Hepatocyte (in vitro differentiated cells): ENCODE data around the gene PHF10. TPM values are rescaled to one million over a fixed set of nuclear protein-coding genes. Genes with fewer than 3 reads are reported as not detected.
A peak's percentile ranks its signal among the peaks of the same experiment; 100 is the strongest.

Experiments
- DNase-seq: peaks from one replicate; pipeline ENCODE4 v3.0.0-alpha.2; 2016; ENCODE audit warnings: low spot score
- H2AFZ ChIP-seq: fragments of 200-600 bp; sonication (generic); 2 replicates; pipeline ENCODE4 v1.6.0; 2016; ENCODE audit warnings: antibody characterized with exemption, mild to moderate bottlenecking
- H3K27ac ChIP-seq: fragments of 200-600 bp; sonication (generic); 2 replicates; pipeline ENCODE4 v1.5.1; 2016; ENCODE audit warnings: mild to moderate bottlenecking
- H3K27me3 ChIP-seq: fragments of 200-600 bp; sonication (generic); 2 replicates; pipeline ENCODE4 v1.6.1; 2016
- H3K36me3 ChIP-seq: fragments of 200-600 bp; sonication (generic); replicated peaks from 2 replicates; pipeline ENCODE4 v1.5.1; 2016; ENCODE audit warnings: low read depth; ENCODE audit not compliant: insufficient read depth
- H3K4me1 ChIP-seq: fragments of 200-600 bp; sonication (generic); 2 replicates; pipeline ENCODE4 v1.5.1; 2016; ENCODE audit warnings: mild to moderate bottlenecking, moderate library complexity; ENCODE audit not compliant: insufficient read depth
- H3K4me2 ChIP-seq: fragments of 200-600 bp; sonication (generic); 2 replicates; pipeline ENCODE4 v1.6.0; 2016
- H3K4me3 ChIP-seq: fragments of 200-600 bp; sonication (generic); 2 replicates; pipeline ENCODE4 v1.5.1; 2016; ENCODE audit warnings: mild to moderate bottlenecking
- H3K79me2 ChIP-seq: fragments of 200-600 bp; sonication (generic); 2 replicates; pipeline ENCODE4 v1.6.0; 2017; ENCODE audit warnings: mild to moderate bottlenecking
- H3K9me2 ChIP-seq: fragments of 200-600 bp; sonication (generic); replicated peaks from 2 replicates; pipeline ENCODE4 v1.6.0; 2017; ENCODE audit warnings: mild to moderate bottlenecking; ENCODE audit not compliant: insufficient read depth
- H3K9me3 ChIP-seq: fragments of 200-600 bp; sonication (generic); 2 replicates; pipeline ENCODE4 v1.5.1; 2016; ENCODE audit warnings: low read depth, mild to moderate bottlenecking
- H4K20me1 ChIP-seq: fragments of 200-600 bp; sonication (generic); 2 replicates; pipeline ENCODE4 v1.6.0; 2016; ENCODE audit warnings: mild to moderate bottlenecking; ENCODE audit not compliant: insufficient read depth, poor library complexity, severe bottlenecking
- CTCF ChIP-seq: fragments of 200-600 bp; sonication (generic); IDR thresholded peaks from 2 replicates; pipeline ENCODE4 v1.5.1; 2016; ENCODE audit warnings: antibody characterized with exemption, mild to moderate bottlenecking; ENCODE audit not compliant: poor library complexity
- EZH2 ChIP-seq: fragments of 200-600 bp; sonication (generic); IDR thresholded peaks from 2 replicates; pipeline ENCODE4 v1.6.1; 2016; ENCODE audit warnings: antibody characterized with exemption, mild to moderate bottlenecking, borderline replicate concordance
- EZH2phosphoT487 ChIP-seq: fragments of 200-600 bp; sonication (generic); IDR thresholded peaks from one replicate; pipeline ENCODE4 v1.6.1; 2018; ENCODE audit warnings: antibody characterized with exemption, mild to moderate bottlenecking, low read depth, moderate library complexity; ENCODE audit not compliant: unreplicated experiment, severe bottlenecking
- WGBS: methylation state at CpG from one replicate; pipeline ENCODE4 v1.1.6; 2016; ENCODE audit warnings: low lambda C conversion rate; ENCODE audit errors: missing lambda C conversion rate; 5-methylcytosine and 5-hydroxymethylcytosine counted together
- polyA plus RNA-seq: library from polyadenylated mRNA; unstranded; fragments of >200 nt; fragmentation: Nextera tagmentation; extraction: Ambion mirVana; gene quantifications from 2 replicates; pipeline ENCODE4 v1.2.1, GENCODE V29; 2016
- total RNA-seq: library from RNA; depleted of rRNA; stranded (reverse); fragments of >200 nt; gene quantifications from 2 replicates; pipeline ENCODE4 v1.2.3, GENCODE V29; 2014

Gene PHF10
- total and polyA plus RNA-seq, 2 experiments from 2014 or later = 30.1 to 41.8 TPM

GRCh38 chr6:169752074-169752623 lies 27.8 kb upstream of the PHF10 start:
- Histone ChIP-seq H2AFZ (peak overlapping the region; percentile 71), H3K9me3 (no peaks in the 10 kb centered on the region), H3K27me3 (no peaks in the 10 kb centered on the region), H3K36me3 (no peaks in the 10 kb centered on the region), H3K27ac (peak overlapping the region; percentile 99), H3K4me2 (peak overlapping the region; percentile 85), H3K4me1 (peaks cover 16% of the 10 kb centered on the region), H3K4me3 (peak overlapping the region; percentile 77), H3K79me2 (peaks cover 42% of the 10 kb centered on the region), H4K20me1 (no peaks in the 10 kb centered on the region), H3K9me2 (no peaks in the 10 kb centered on the region)
- no peak for DNase-seq
- 8% methylated on average over 19 of the region's 19 CpGs for WGBS
- TF ChIP-seq EZH2 (no peak), EZH2phosphoT487 (no peak), CTCF (no peak)

- Histone ChIP-seq H3K36me3 (no peaks in the 10 kb centered on the region), H2AFZ (peak within 1 kb of the TSS; percentile 71), H3K27me3 (no peaks in the 10 kb centered on the region), H3K27ac (peak within 1 kb of the TSS; percentile 99), H3K79me2 (peaks cover 42% of the 10 kb centered on the region), H3K9me2 (no peaks in the 10 kb centered on the region), H3K9me3 (no peaks in the 10 kb centered on the region), H3K4me3 (peak within 1 kb of the TSS; percentile 77), H4K20me1 (no peaks in the 10 kb centered on the region), H3K4me1 (peaks cover 16% of the 10 kb centered on the region), H3K4me2 (peak within 1 kb of the TSS; percentile 85)
- WGBS = under 1% methylated on average over 81 of the region's 90 CpGs
- peak; percentile 98 for DNase-seq
- TF ChIP-seq CTCF (peak; percentile 1), EZH2 (no peak), EZH2phosphoT487 (no peak)
These were observed 27.2 kb upstream of the PHF10 start, which contains the start of the genes DYNLT2 and ERMARD for GRCh38 chr6:169751242-169752073. TSS of gene DYNLT2 (minus strand) at chr6:169751572. CDS start at chr6:169751458, 114 bp downstream. TSS of gene ERMARD (plus strand) at chr6:169751622. CDS start at chr6:169751658, 36 bp downstream.

GRCh38 chr6:169746556-169746955 lies 22.3 kb upstream of the PHF10 start:
- no peaks in the 10 kb centered on the region for H3K36me3 ChIP-seq
- H3K79me2 ChIP-seq = peaks cover 17% of the 10 kb centered on the region
- no peaks in the 10 kb centered on the region for H3K27me3 ChIP-seq
- H3K4me2 ChIP-seq = no peak overlapping the region
- no peak overlapping the region for H3K4me3 ChIP-seq
- H4K20me1 ChIP-seq = no peaks in the 10 kb centered on the region
- no peak for DNase-seq
- H3K4me1 ChIP-seq = peaks cover 7% of the 10 kb centered on the region
- 95% methylated on average over 1 of the region's 1 CpG for WGBS
- H2AFZ ChIP-seq = no peak overlapping the region
- no peaks in the 10 kb centered on the region for H3K9me2 ChIP-seq
- no peaks in the 10 kb centered on the region for H3K9me3 ChIP-seq
- no peak for TF ChIP-seq CTCF
- TF ChIP-seq EZH2phosphoT487 = no peak
- no peak for TF ChIP-seq EZH2
- H3K27ac ChIP-seq = no peak overlapping the region
